Motor neuron (in vitro differentiated cells): ENCODE results near the gene CNPY4. TPM values are rescaled to one million over a fixed set of nuclear protein-coding genes. Genes with fewer than 3 reads are reported as not detected.

Experiments
- ATAC-seq, 8 experiments: fragments of 200-7000 bp; cut with Tn5 transposase; replicated peaks in 6 of 8; 2 replicates each; pipeline ENCODE4 v1.8.0; 2021; ENCODE audit warnings: mild to moderate bottlenecking in 8 of 8, moderate library complexity in 8 of 8
- H3K27ac ChIP-seq, 2 donors: fragments of 250-450 bp; sonication (Bioruptor Pico); 2 replicates each; pipeline ENCODE4 v1.9.0; 2021; ENCODE audit warnings: antibody characterized with exemption in 2 of 2, mild to moderate bottlenecking in 2 of 2, moderate library complexity in 1 of 2
- H3K4me1 ChIP-seq, 2 donors: fragments of 250-450 bp; sonication (Bioruptor Pico); replicated peaks in 1 of 2; 2 replicates each; pipeline ENCODE4 v1.6.1; 2021; ENCODE audit warnings: antibody characterized with exemption in 2 of 2, mild to moderate bottlenecking in 2 of 2, moderate library complexity in 1 of 2
- H3K4me3 ChIP-seq, 5 donors: fragments of 250-450 bp; sonication (Bioruptor Pico); 2 replicates each; pipeline ENCODE4 v1.9.0; 2021; ENCODE audit warnings: antibody characterized with exemption in 5 of 5, mild to moderate bottlenecking in 5 of 5, moderate library complexity in 4 of 5
- WGBS, 10 experiments: fragments of 450-650 bp; shearing (Covaris generic); methylation state at CpG; one replicate each; pipeline ENCODE4 v1.0.0; 2022; 5-methylcytosine and 5-hydroxymethylcytosine counted together
- in situ Hi-C, 9 experiments: fragments of 400-800 bp; cut with MboI; loops; one replicate each; pipeline ENCODE4 v1.15.0; 2021; ENCODE audit warnings: low sequenced_read_pairs in 9 of 9, low pct_unique_long_range_greater_than_20kb in 2 of 9; ENCODE audit not compliant: unreplicated experiment in 9 of 9
- total RNA-seq, 8 experiments: library from RNA; unstranded; fragments of 300-600 nt; gene quantifications; 2 replicates each; pipeline versions ENCODE4 v1.2.3 to v1.2.4, GENCODE V29; 2022

Gene CNPY4
- total RNA-seq, 8 experiments from 2014 or later, result 11.3 to 46.0 (median 16.2) TPM

GRCh38 chr7:100171087-100171681 lies 51.8 kb downstream of the CNPY4 start:
- H3K4me3 ChIP-seq, result peak overlapping the region in 3 of 5 donors; percentile 3 to 29 (median 24)
- WGBS, 10 experiments, result 0 to 30% (median 26%) methylated on average over 1 to 16 of the region's 61 CpGs; no CpG with 5 or more reads in 7 of the 10 experiments
- in situ Hi-C loops, result no loop called here

DNA sequence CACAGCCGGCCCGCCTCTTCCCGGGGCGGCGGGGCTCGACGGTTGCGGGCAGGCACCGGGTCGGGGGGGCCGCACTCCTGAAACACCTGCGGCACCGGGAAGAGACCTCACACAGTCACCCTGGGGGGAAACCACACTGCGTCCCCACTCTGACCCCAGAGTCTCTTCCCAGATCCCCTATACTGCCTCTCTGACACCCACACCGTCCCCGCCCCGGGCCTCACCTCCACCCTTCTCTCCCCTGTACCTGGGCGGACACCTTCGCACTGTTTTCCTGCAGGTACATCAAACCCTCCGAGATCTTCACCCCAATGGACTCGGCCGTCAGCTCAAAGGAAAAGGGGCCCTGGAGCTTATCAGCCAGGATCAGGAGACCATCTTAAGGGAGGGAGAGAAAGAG lies 52.4 kb downstream of the CNPY4 start:
- in situ Hi-C loops, result no loop called here
- 67 to 82% (median 80%) methylated on average over 2 to 3 of the region's 22 CpGs; no CpG with 5 or more reads in 7 of the 10 experiments for WGBS, 10 experiments
- H3K4me1 ChIP-seq, result peaks cover 22 to 37% of the 10 kb centered on the region in 2 donors

More at GRCh38 chr7:100171087-100171681, 51.8 kb downstream of the CNPY4 start:
- Histone ChIP-seq H3K4me1 (peaks cover 22 to 35% of the 10 kb centered on the region in 2 donors), H3K27ac (no peak overlapping the region)
- peak in 6 of 8 experiments; percentile 9 to 80 (median 65) for ATAC-seq

GRCh38 chr7:100173806-100174495 lies 54.5 kb downstream of the CNPY4 start:
- Histone ChIP-seq H3K4me1 (peaks cover 7 to 21% of the 10 kb centered on the region in 2 donors), H3K27ac (no peak overlapping the region), H3K4me3 (no peak overlapping the region)
- WGBS, 10 experiments, result 60 to 98% (median 88%) methylated on average over 2 to 8 of the region's 11 CpGs; no CpG with 5 or more reads in 4 of the 10 experiments
- no peak for ATAC-seq
- in situ Hi-C loops, result no loop called here

More for the DNA sequence above, 52.4 kb downstream of the CNPY4 start:
- no peak overlapping the region for H3K27ac ChIP-seq
- H3K4me3 ChIP-seq, result peak overlapping the region in 1 of 5 donors; percentile 29
- ATAC-seq, result peak in 2 of 8 experiments; percentile 8 to 23

- no peak for ATAC-seq
- no peak overlapping the region for H3K27ac ChIP-seq
- in situ Hi-C loops, result no loop called here
- peaks cover 7 to 21% of the 10 kb centered on the region in 2 donors for H3K4me1 ChIP-seq
- 0 to 100% (median 90%) methylated on average over 1 to 4 of the region's 5 CpGs; no CpG with 5 or more reads in 4 of the 10 experiments for WGBS, 10 experiments
- H3K4me3 ChIP-seq, result no peak overlapping the region
Measured at GRCh38 chr7:100174582-100174981, 55.1 kb downstream of the CNPY4 start.

Other genes starting within 250 kb of the CNPY4 start
- under 1 TPM in 5 of 8 experiments, not detected in 3; 0.21 to 0.70 (median 0.62) TPM for gene OR2AE1, start 242.6 kb upstream of the CNPY4 start, total RNA-seq
- gene TRIM4, start 200.1 kb upstream of the CNPY4 start, total RNA-seq, result 10 to 100 TPM in 5 of 8 experiments, 1 to 10 TPM in 2, not detected in 1; 8.5 to 37.9 (median 11.9) TPM
- 1 to 10 TPM in 1 of 8 experiments, under 1 TPM in 5, not detected in 2; 0.18 to 3.7 (median 0.46) TPM for gene GJC3, start 190.0 kb upstream of the CNPY4 start, total RNA-seq
- 100 to 1,000 TPM in 1 of 8 experiments, 10 to 100 TPM in 2, 1 to 10 TPM in 1, under 1 TPM in 2, not detected in 2; 0.08 to 229 (median 12.5) TPM for gene AZGP1, start 143.6 kb upstream of the CNPY4 start, total RNA-seq
- gene ZKSCAN1, start 104.0 kb upstream of the CNPY4 start, total RNA-seq, result 10 to 100 TPM; 26.1 to 68.7 (median 48.3) TPM
- gene ZSCAN21, start 69.9 kb upstream of the CNPY4 start, total RNA-seq, result 10 to 100 TPM in 7 of 8 experiments, 1 to 10 TPM in 1; 5.9 to 19.5 (median 16.1) TPM
- gene ZNF3, start 37.9 kb upstream of the CNPY4 start, total RNA-seq, result 10 to 100 TPM; 32.4 to 63.8 (median 49.4) TPM
- gene COPS6, start 30.7 kb upstream of the CNPY4 start, total RNA-seq, result 100 to 1,000 TPM in 2 of 8 experiments, 10 to 100 TPM in 6; 36.8 to 128 (median 72.2) TPM
- 100 to 1,000 TPM in 3 of 8 experiments, 10 to 100 TPM in 5; 15.0 to 262 (median 73.9) TPM for gene MCM7, start 18.2 kb upstream of the CNPY4 start, total RNA-seq
- 10 to 100 TPM in 7 of 8 experiments, 1 to 10 TPM in 1; 9.5 to 21.1 (median 16.3) TPM for gene AP4M1, start 18.0 kb upstream of the CNPY4 start, total RNA-seq
- 10 to 100 TPM; 18.0 to 49.1 (median 33.5) TPM for gene TAF6, start 276 bp upstream of the CNPY4 start, total RNA-seq
- 1 to 10 TPM; 1.7 to 5.1 (median 4.1) TPM for gene MBLAC1, start 7.3 kb downstream of the CNPY4 start, total RNA-seq
- gene LAMTOR4, start 29.3 kb downstream of the CNPY4 start, total RNA-seq, result 100 to 1,000 TPM in 5 of 8 experiments, 10 to 100 TPM in 3; 74.0 to 145 (median 111) TPM
- 10 to 100 TPM in 7 of 8 experiments, 1 to 10 TPM in 1; 9.5 to 24.7 (median 17.9) TPM for gene TRAPPC14, start 39.1 kb downstream of the CNPY4 start, total RNA-seq
- gene GAL3ST4, start 49.0 kb downstream of the CNPY4 start, total RNA-seq, result 1 to 10 TPM; 1.6 to 5.0 (median 2.7) TPM
- 100 to 1,000 TPM in 3 of 8 experiments, 10 to 100 TPM in 2, 1 to 10 TPM in 2, under 1 TPM in 1; 0.92 to 103 (median 54.7) TPM for gene GPC2, start 57.7 kb downstream of the CNPY4 start, total RNA-seq
- 10 to 100 TPM in 2 of 8 experiments, 1 to 10 TPM in 6; 2.1 to 18.0 (median 7.5) TPM for gene STAG3, start 58.3 kb downstream of the CNPY4 start, total RNA-seq
- 10 to 100 TPM in 1 of 8 experiments, 1 to 10 TPM in 4, under 1 TPM in 1, not detected in 2; 0.98 to 10.7 (median 2.5) TPM for gene PVRIG, start 100.3 kb downstream of the CNPY4 start, total RNA-seq
- gene SPDYE3, start 188.1 kb downstream of the CNPY4 start, total RNA-seq, result 1 to 10 TPM; 1.9 to 7.9 (median 4.1) TPM
- 100 to 1,000 TPM in 1 of 8 experiments, 10 to 100 TPM in 7; 10.6 to 107 (median 19.6) TPM for gene PILRB, start 238.5 kb downstream of the CNPY4 start, total RNA-seq